GDM1 (cell line): Measurements from ENCODE around the gene PTPRN2.

Source experiments
- DNase-seq: peaks from one replicate; lab custom pipeline; 2025; lab: John Stamatoyannopoulos, UW

The PTPRN2 gene

DNA sequence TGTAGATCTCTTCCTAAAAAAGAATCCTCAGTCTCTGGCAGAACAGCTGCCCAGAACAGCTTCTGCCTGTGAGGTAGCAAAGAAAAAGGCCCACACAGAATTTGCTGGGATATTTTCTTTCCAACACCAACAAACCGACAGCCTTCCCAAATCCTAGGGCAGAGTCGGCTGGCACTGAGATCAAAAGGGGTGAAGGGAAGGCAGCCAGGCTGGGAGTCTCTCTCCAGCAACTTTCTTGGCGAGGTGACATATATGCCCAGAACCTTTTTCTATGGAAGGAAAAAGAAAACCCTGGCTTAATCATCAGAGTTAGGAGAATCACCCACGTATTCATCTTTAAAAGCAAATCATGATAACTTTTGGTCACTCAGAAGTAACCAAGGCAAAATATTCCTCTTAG, 971.2 kb downstream of the PTPRN2 start:
- no peak for DNase-seq

DNA sequence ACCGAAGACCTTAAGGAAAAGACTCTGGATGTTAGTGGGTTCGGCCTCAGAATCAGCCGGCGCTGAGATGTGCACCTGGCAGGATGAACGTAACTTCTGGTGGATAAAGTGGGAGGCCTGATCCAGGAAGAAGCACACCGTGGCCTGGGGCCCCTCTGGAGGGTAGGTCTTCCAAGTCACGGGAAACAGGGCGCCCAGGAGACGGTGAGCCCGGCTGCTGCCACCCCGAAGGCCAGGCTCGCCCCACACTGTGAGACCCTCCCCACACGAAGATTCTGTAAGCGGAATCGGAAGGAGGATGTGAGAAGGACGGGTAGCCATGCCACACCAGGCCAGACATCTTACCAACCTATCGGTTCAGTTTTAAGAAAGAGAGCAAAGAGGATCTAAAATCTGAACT, 971.8 kb downstream of the PTPRN2 start:
- DNase-seq, result no peak

DNA sequence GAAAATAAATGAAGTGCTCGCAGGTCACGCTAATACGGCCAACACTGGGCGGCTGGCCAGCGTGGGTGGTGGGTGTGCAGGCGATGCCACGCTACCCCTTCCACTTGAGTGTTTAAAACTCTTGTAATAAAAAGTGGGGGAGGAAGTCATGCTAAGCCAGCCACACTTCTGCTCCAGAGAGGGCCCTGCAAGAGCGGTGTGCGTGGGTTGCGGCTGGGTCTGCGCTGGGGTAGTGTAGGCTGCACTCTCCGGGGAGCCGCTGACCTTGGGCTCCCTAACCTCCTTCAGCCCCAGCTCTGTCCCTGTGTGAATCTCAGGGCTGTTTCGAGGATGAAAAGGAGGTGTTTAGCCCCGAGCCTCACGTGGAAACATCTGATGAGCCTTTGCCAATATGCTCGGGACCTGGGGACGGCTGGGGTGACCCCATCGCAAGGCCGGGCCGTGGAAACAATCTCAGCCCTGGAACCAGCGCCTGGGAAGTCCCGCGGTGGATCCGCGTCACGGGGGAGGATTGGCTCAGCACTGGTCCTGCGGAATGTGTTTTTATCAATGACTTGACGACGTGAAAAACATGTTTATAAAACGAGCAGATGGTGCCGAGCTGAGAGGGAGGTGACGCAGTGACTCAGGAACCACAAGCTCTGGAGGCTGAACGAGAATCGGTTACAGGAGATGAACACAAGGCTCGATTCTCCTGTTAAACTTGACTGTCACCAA, 972.4 kb downstream of the PTPRN2 start:
- no peak for DNase-seq

DNA sequence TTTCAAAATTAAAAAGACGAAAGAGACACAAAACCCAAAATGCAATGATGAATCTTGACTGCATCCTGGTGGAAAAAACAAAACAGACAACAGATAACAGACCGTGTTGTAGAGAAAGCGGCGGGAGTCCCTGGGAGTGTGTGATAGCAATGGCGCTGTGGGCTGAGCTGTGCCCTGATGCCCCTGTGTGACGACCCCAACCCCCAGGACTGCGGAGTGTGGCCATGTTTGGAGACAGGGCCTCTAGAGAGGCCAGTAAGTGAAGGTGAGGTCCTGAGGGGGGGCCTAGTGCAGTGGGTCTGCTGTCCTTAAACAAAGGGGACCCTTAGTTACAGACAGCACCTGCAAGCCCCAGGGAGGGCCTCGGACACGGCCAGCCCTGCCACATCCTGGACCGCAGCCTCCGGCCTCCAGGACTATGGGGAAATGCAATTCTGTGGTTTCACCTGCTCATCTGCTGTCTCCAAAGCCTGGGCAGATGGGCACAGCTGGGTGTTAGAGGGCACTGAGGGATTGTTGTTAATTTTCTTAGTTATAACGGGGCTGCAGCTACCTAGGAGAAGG, 973.1 kb downstream of the PTPRN2 start:
- no peak for DNase-seq

DNA sequence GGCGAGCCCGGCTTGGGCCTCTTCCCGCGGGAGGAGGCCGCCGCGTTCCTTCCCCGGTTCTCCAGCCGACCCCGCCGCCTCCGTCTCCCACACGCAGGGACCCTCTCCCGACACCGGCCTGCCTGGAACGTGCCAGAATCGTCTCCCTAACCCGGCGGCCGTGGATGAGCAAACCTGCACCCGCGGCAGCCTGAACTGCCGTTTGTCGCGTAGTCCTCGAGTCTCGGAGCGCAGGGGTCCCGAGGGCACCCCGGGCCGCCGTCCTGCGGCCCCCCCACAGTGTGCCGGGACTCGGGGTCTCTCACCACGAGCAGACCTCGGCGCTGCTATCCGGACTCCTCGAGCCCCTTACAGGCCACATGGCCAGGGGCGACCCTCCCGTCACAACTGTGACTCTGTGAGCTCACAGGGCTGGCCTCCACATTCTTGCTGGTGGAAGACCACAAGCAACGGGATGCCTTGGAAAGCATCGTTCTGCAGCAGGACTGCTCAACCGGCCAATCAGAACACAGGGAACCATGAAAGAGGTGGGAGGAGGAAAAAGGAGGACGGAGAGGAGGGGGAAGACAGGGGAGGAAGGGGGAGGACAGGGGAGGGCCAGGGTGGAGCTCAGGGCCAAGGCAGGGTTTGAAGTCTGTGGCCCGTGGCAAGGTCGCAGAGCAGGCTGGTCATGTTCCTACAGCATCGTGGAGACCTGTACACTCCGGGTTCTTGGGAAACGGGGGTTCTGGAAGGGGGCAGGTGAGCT, 973.9 kb downstream of the PTPRN2 start:
- DNase-seq, result no peak

DNA sequence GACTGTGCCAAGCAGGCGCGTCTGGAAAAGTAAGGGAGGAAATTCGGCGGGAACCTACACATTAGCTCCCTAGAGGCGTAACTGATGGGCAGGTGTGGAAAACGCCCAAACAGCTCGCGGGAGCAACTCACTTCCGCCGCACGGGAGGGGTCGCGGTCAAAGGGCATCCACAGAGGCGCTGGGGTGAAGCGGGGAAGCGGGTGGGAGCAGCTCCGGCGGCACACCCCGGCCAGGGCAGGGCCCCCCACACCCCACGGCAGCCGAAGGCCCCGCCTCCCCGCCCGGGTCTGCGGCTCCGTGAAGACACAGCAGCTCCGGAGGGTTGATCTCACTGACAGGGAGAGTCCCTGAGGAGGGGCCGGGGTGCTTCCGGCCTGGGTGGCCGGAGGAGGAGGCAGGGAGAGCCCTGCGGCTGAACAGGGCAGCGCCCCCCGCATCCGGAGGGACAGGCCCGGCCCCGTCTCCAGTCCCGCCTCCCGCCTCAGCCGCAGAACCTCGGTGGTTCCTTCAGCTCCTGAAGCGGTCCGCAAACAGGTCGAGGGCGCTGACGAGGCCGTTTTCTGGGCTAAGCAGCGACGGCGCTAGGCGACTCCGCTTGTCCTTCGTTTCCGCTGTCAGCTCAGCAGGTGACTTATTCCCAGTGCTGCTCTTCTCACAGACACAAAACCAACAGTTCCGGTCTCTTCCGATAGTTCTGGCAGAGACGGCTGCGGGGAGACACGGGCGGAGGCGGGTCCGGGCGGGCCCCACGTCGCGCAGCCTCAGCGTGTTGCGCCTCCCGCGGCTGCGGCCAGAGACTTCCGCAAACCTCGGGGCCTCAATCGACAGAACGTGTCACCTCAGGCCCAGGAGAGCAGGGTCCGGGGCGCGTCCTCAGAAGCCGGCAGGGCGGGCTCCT, 974.7 kb downstream of the PTPRN2 start:
- no peak for DNase-seq

DNA sequence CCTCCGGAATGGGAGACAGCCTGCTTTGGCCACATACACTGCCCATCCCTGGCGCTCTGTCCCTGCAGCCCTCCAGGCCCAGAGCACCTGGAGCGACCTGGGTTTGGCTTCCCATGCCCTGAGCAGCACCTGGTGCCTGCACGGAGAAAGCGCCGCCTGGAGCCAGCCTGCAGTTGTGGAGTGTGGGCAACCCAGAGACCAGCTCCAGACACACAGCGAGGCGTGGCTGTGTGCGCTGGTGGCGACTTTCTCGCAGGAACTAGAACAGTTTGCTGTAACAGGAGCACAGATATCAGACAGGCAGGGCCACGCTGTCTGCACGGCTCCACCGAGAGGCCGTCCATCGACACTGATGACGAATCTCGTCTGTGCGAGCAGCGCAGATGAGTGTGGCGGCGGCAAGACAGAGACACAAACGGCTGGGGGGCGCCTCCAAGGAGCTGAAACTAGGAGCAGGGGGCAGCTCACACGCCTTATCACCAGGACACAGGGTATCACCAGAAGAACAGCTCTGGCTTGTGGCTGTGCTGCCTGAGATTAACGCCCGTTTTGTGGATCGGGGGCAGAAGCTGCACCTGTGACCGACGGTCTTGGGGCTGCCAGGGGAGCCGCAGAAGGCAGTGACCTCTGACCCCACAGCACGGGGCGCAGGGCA, 975.5 kb downstream of the PTPRN2 start:
- no peak for DNase-seq

DNA sequence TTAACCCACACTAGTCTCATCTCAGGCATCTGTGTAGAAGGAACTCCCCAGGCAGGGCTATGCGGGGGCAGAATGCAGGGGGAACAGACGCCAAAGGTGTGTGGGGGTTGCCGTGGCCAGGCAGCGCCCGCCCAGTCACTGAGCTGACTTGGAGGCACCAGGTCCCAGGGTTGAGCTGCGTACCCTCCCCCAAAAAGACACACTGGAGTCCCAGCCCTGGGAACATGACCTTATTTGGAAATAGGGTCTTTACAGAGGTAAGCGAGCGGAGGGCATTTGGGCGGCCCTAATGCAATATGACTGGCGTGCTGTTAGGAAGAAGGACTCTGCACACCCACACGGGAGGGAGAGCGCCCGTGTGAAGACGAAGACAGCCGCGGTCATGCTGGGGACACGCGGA, 976.3 kb downstream of the PTPRN2 start:
- DNase-seq, result no peak

DNA sequence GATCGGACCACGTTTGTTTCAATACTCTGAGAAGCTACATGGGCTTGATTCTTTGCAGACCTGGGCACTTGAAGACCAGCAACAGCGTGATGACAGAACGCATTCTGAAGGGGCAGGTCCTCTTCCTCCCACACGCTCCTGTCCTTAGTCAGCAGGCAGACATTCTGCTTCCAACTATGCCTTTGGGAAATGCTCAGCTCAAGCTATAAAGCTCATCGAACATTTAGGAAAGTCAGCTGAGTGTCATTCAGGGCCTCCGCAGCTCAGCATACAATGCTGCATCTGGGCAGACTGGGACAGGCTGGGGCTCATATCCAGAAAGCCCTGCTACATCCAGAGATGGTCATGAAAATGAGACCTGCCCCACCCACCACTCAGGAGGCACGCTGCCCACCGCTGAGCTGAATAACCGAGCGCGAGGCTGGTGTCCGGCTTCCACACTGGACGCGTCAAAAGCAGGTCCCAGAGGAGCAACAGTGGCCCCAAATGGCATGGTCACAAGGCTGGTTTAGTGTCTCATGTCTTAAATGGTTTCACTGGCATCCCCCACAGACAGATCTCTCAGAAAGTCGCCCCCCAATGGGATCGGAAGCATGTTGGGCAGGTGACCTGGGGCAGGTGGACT, 976.8 kb downstream of the PTPRN2 start:
- no peak for DNase-seq

DNA sequence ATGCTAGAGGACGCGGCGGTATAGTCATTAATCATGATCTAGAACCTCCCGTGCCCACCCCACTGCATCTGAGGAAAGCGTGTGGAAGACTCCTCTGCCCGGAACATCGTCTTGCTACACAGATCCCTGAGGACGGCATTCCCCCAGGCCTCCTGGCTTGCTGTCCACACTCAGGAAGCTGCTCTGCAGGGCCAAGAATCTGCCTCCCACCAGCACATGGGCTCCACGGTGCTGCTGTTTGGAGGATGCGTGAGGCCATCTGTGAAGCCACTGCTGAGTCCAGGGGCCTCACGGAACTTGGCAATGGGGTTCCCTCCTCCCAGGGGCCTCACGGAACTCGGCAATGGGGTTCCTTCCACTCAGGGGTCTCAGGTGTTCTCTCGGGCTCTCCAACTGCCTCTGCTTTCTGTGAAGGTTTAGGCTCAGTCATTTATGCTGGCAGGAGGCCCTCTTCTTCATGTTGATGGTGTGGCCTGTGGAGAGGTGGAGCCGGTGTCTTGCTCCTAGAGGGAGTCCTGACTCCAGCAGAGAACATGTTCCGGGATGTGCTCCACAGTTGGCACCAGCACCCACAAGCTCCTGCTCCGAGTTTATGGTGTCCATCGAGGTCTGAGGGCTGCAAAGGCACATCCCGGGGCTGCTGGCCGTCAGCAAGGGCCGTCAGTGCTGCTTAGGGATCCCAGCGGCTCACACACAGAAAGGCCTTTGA, 977.5 kb downstream of the PTPRN2 start:
- DNase-seq, result no peak

DNA sequence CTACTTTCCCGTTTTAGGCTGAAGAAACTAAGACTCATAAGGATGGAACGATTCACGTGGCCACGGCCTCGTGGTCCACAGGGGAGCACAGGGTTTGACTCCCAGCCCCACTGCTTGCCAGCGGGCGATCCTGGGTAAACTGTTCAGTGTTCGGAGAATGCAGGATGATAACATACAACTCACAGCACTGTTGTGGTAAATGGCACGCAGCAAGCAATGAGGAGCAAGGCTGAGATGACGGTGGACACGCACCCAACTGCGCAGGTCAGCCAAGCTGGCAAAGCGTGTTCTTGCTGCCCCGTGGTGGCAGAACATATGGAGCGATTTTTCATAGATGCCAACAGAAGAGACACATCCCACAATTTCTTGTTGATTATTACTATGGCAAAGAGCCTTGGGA, 978.1 kb downstream of the PTPRN2 start:
- no peak for DNase-seq

DNA sequence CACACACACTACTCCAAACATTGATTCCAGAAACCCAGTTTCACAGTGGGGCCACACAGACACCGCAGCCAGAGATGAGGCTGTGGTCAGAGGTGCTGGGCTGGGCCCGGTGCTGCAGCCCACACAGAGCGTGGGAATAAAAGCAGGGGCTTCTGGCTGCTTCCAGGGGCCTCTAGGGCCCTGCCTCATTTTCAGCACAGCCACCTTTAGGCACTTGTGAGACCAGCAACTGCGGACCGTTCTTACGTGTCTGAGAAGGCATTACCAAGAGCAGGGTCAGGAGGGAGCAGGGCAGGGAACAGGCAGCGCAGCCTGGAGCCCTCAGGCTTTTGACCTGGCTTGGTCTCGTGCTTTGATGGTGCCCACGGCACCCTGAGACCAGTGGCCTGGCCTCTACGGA, 980.4 kb downstream of the PTPRN2 start:
- no peak for DNase-seq

DNA sequence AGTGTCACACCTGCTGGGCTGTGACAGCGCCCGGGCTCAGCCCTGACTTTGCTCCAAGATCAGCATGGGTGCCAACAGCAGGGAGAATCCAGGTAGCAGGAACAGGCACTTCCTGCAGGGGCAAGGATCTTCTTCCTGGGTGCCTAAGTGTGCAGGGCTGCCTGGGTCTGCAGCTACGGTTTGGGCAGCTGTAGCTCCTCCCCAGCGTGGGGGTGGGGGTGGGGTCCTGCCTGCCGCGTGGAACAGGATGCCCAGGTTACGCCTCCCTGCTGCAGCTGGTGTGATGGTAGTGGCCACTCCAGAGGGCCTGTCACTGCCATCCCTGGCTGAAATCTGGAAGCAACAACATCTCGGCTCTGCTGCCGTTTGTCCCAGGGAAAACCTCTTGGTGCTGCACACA, 981.5 kb downstream of the PTPRN2 start:
- DNase-seq, result no peak

DNA sequence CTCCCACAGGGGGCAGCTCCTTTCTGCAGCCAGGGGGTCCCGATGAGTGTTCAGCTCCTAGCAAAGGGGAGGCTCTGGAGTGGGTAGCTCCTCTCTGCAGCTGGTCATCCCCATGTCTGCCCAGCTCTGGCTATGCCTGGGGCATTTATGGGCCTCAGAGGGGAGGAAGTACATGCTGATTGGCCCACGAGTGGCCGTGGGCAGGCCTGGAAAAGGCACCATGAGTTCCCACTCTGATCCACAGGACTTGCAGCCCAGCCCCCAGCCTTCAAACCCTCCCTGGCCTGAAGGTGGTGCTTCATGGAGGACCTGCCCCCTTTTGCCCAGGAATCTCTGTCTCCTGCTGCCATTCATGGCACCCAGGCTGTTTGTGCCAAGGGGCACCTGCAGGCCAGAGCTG, 982.0 kb downstream of the PTPRN2 start:
- DNase-seq, result no peak

DNA sequence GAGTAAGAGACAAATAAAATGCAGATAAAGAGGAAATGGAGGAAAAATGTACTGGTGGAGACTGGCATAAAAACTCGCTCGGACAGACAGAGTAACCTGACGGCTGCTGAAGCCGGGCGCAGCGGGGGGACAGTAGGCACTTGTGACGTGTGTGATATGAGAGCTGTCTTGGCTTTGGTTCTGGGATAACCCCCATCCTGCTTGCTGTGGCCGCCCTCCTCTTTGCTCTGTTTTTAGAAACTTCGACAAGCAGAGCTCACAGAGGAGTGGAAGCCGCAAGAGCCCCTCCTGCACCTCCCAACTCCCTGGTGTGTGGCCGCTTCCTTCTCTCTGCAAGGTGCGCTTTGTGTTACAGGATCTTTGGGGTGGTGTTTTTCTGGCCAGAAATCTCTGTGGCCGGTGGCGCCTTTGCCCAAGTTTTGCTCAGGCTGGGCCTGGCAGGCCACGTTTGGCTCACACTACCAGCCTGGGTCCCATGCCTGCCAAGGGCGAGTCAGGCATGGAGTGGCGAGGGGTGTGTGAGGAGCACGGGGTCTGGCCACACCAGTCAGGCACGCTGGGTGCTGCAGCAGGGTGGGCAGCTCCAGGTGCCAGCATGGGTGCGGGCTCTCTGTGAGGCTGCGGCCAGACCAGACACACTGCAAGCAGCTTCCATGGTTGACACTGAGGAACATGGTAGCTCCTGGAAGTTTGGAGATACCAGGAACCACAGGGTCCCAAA, 982.8 kb downstream of the PTPRN2 start:
- no peak for DNase-seq

DNA sequence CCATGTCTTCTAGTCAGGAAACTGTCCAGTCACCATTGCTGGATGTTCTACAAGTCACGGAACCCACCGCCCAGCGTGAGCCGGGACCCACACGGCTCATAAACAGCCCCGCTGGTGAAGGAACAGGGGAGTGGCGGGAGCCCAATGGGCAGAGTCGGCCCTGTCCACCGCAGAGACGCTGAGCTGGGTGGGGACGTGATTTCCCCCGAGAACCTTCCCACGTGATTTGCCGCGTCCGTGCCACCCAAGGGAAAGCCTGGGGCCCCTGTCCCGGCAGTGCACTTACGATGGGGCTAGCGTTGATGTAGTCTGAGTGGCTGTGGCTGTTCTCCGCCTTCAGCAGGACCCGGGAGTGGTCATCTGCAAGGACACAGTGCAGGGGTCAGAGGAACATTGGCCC, 983.9 kb downstream of the PTPRN2 start:
- no peak for DNase-seq

DNA sequence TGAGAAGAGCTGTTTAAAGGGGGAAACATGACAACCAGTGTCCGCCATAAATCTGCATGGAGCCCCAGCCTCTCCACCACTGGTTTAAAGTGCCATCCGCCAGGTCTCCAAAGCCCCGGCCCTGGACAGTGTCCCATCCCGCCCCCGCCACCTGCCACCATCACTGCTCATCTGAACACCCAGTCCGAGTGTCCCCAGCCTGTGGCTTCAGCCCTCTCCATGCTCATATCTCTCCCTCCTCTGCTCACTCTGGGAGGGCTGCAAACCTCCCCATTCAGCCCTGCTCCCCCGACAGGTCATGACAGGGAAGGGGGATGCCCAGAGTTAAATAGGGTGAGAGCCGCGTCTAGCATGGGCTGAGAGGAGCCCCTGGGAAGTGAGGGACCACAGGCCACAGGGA, 984.6 kb downstream of the PTPRN2 start:
- DNase-seq, result no peak

DNA sequence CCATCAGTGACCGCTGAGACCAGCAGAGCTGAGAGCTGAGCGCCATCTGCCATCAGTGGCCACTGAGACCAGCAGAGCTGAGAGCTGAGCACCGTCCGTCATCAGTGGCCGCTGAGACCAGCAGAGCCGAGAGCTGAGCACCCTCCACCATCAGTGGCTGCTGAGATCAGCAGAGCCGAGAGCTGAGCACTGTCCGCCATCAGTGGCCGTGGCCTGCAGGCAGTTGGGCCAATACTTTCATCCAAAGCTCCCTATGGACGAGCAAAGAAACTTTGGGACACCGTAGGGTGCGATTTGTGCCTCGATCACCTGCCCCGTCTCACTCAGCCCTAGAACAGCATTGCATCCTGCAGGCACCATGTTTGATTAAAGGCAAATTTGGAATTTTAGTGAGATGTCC, 985.0 kb downstream of the PTPRN2 start:
- no peak for DNase-seq

DNA sequence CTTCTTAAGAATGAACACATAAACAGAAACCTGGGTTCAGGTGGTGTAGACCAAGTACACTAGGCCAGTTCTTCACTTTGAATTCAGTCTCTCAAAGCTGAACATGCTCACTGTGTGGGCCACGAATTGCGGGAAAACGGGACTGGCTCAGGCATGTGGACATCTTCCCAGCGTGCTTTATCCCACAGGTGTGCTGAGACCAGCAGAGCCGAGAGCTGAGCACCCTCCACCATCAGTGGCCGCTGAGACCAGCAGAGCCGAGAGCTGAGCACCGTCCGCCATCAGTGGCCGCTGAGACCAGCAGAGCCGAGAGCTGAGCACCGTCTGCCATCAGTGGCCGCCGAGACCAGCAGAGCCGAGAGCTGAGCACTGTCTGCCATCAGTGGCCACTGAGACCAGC, 985.5 kb downstream of the PTPRN2 start:
- DNase-seq, result no peak

DNA sequence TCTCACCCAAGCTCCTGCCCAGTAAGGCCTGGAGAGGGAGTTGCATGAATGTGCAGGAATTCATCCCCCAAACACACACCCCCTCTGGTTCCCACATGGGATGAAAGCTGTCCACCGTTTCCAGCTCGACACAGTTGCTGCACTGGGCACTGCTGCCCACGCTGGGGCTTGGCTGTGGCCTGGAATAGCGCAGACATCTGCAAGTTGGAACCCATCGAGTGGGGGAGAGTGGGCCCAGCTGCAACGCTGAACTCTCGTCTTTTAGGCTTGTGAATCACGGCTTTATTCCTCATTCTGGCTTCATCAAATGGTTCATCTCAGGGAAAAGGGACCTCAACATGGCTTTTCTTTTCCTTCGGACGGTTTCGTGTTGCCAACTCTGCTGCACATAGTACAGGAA, 986.1 kb downstream of the PTPRN2 start:
- DNase-seq, result no peak
